Fibroblast of upper back skin (primary cell): ENCODE measurements around the gene RICTOR.

Experiments used
- DNase-seq: peaks from one replicate; pipeline ENCODE4 v3.0.0-alpha.2; 2013

The RICTOR gene

DNA sequence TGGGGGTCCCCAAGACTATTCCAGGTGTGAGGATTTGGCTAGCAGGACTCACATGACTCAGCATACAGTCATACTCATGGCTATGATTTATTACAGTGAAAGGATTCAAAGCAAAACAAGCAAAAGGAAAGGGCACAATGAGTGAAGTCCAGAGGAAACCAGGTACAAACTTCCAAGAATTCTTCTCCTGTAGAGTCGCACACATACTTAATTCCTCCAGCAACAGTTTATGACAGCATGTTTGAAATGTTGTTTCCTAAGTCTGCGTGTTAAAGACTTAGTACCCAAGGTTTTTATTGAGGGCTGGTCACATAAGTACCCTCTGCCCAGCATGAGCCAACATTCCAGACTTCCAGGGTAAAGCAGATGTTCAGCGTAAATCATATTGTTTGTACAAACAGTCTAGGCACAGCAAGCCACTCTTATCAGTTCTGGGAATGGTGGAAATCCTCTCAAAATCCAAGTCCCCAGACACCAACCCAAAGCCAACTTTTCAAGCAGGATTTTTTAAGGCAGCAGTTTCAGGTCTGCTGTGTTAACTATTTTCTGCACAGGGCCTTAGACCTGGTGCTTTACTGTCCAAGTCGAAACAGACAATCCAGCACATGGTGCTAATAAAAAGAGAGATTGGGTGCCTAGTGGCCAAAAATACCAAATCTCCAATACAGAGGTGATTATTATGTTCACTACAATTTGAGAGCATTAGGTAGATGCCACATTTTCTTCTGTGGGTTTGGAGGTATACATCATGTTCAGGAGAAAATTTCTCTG, 18.6 kb upstream of the RICTOR start:
- DNase-seq = peak; percentile 53

DNA sequence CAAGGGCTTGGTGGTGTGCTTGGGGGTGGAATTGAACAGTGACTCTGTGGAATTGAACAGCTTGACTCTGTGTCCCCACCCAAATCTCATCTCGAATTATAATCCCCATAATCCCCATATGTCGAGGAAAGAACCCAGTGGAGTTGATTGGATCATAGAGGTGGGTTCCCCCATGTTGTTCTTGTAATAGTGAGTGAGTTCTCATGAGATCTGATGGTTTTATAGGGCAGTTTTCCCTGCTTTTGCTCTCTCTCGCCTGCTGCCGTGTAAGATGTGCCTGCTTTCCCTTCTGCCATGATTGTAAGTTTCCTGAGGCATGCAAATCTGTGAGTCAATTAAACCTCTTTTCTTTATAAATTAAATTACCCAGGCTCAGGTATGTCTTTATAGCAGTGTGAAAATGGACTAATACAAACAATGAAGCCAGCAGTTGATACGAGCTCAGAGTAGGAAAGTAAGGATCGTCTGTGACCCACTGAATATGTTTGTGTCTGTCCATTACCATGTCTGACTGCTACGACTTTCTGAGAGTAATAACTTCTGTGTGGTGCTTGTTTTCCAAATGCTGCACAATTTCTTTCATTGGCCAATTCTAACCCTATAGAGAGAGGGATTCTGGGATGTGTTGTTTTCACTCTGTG, 17.9 kb upstream of the RICTOR start:
- DNase-seq = no peak

DNA sequence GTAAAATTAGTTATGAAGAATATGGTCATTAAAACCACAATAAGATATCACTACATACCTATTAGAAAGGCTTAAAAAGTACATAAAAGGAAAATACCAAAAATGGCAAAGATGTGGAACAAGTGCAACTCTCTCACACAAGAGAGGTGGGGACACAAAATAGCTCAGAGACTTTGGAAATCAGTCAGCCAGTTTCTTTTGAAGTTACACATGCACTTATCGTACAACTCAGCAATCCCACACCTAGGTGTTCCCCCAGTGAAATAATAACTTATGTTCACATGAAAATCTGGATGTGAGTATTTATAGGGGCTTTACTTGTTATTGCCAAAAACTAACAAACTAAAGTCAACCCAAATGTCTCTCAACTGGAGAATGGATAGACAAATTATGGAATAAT, 9.8 kb upstream of the RICTOR start:
- no peak for DNase-seq

DNA sequence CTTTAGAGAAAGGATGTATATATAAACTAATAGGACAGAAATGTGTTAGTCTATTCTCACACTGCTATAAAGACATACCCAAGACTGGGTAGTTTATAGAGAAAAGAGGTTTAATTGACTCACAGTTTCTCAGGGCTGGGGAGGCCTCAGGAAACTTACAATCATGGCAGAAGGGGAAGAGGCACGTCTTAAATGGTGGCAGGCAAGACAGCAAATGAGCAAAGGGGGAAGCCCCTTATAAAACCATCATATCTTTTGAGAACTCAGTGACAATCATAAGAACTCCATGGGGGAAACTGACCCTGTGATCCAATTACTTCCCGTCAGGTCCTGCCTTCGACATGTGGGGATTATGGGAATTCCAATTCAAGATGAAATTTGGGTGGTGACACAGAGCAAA, 8.8 kb upstream of the RICTOR start:
- no peak for DNase-seq

DNA sequence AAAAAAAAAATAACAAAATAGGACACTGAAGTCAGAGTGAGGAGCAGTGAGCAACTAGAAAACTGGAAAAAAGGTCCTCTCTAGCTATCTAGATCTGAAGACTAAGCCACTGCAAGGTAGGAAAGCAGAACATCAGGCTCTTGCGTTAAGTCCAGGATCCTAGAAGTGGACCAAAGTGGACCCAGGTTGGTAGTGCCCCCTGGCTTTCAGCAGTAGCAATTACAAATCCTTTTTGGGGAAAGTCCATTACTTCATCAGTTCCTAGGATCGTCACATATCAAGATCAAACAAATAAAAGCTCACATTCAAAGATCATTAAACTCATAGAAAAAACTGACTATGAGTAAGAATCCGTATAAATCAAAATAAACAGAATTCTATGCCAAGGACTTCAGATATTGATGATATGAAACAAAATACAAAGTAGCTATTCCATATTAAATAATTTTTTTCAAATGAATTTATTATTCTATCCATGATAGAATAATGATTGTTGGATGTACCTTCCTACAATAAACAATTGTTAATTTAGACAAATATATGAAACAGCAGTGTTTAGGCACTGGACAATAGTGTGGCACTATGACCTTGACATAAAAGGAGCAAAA, 6.5 kb upstream of the RICTOR start:
- DNase-seq = peak; percentile 55

DNA sequence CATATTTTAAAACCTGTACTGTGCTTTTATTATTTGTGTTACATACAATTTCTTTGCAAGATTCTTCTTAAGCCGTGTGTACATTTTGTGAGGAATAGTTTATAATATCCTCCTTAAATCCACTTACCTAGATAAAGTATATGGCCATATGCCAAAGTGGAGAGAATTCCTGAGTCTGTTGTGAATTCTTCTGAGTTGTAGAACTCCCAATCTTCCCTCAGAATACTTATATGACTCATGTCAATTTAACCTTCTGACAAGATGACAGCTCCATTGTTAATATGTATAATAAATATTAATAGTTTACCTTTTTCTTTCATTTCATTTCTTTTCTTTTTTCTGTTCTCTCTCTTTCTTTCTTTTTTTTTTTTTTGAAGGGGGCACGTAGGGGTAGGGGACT, 6.0 kb upstream of the RICTOR start:
- peak; percentile 34 for DNase-seq

DNA sequence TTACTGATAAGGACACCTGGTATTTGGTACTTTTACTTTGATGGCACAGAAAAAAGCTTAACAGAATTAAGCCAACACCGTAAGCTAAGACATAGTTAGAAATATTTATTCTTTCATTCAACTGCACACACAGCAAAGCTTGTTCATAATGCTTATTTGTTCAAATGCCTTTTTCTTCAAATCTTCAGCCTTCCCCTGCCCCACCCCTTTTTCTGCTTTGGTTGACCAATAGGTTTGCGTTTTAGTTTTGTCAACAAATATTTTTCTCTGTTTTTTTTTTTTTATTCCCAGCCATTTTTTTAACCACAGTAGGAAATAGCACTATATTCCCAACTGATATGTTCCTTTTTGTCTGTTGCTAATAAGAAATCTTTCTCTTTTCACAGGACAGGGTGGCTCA, 4.9 kb upstream of the RICTOR start:
- DNase-seq = no peak

DNA sequence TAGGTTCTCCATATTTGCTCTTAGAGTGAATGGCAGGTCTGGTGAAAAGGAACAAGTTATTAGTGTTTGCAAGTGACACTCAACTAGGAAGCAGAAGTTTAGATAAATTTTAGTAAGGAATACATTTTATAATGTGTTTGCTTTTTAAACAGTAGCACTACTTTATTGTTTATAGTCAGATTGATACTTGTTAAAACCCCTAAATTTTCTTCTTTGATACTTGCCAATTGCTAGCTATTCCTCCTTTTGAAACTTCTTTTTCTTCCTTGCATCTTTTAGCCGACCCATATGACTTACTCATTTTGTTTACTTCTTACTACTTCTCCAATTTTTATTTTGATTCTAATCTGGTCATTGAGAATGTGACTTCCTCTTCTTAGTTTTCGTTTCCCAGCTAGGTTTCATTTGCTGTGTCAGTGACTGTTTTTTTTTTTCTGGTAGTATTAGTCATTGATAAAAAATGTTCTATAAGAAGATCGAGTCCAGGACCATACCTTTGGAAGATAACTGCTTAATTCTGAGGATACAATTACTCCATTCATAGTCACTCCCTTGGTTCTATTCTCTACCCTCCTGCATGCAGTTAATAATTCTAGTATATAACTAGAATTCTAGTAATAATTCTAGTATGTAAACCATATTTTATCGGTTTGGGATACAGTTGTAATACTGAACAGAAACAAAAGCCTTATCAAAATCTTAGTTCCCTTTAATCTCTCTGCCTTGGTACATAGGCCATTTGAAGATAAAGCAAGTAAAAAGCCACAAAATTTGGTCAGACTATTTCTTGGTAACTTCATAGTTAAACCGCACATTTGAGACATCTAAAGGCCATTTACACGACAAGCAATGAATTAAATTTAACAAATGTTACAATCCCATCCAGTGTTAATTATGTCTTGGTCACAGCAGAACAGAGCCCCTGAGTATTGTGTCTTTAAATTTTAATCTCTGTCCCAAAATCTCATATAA, 2.8 kb upstream of the RICTOR start:
- peak; percentile 39 for DNase-seq

DNA sequence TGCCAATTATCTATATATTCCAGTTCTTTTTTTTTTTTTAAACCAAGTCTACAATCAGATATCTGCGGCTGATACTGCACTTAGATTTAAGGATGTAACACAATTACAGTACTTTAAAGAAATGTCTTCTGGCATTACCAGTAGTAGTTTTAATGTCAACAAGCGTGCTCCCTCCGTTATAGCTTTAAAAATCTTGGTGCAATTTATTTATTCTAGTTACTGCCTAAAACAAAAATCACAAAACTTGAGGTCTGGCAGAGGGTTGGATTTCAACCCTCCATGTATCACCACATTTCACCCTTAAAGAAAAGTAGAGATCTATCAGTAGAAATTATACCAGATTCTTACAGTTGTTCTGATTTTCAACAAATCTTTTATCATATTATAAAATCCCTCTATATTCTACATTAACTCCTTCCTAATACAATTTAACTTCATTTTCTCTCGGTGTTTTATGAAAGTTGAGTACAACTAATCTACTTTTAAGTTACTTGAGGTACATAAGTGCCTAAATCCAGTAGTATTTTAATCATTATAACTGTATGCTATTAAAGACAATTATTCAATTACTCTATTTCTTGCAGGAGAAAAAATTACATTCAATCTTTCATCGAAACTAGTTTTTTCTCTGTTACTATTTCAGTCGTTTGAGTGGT, 2.0 kb upstream of the RICTOR start:
- no peak for DNase-seq

DNA sequence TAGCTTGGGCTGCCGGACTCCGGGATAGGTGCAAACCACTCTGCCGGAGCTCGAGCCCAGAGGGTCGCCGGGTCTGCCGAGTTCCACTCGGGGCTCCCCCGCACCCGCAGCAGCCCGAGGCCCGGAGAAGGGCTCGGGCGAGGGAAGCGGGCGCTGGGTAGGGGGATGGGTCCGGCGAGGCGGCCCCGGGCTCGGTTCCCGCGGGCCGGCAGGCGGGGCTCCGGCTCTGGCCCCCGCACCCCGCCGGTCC, 507 bp downstream of the RICTOR start:
- no peak for DNase-seq

DNA sequence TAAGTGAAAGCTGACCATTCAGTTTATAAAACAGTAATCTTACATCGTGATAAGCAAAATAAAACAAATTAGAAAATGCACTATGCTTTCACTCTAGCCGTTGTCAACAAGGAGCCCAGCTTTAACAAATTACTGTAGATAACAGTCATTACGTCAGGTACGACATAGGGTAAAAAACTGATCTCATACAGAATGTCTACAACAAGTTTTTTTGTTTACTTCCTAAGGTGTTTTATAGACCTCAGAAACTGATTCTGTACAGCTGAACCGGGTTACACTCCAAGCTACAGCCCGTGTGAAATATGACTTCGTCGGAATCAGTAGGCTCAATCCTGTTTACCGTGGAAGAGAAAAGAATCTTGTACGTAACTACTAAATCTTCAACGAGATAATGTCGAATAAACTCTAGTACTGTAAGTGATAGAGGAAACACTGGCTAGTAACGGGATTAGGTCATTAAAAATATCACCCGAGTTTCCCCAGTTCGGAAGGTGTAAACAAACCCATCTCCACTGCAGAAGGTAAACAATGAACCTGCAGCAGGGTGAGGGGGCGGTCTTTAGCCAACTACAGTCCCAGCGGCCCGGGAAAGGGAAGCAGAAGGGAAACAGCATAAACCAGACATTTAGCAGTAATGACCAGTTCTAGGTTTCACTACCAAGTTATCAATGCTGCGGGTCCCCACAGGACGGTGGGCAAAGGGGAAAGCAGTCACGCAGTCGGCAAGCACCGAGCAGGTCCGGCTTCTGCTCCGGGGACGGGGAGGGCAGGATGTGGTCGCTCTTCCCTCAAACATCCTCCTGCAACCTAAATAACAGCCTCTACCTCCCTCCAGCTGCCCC, 1.1 kb downstream of the RICTOR start:
- peak; percentile 7 for DNase-seq

DNA sequence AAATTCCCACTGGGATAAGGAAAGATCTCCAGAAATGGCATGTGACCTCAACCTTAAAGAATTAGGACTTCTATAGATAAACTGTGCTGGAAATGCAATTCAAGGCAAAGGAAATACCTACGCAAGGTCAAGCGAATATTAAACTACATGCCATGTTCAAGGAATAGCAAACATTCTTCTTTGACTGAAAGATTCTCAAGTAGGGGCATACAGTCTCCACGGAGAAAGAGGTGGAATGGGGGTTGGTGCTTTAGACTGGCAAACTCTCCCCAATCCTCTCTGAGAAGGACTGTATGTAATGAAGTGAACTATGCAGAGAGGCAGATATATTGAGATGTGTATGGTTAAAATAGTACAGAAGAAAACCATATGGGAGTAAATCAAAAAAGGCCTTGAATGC, 6.1 kb downstream of the RICTOR start:
- no peak for DNase-seq

DNA sequence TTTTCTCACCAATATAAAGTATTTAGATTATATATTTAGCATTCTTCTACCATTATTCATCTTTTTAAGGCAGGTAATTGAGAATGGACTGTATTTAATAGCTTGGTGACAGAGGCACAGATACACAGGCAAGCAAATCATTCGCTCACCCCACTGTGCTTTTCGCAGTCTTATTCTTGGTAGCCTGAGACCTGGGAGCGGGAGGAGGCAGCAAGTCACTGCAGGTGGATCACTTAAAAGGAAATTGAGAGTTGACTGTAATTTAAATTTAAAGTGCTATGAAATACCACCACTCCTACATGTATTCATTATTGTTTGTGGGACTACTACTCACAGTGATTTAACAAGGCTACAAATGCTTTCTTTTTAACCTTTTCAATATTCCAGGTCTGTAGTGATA, 9.7 kb downstream of the RICTOR start:
- DNase-seq = no peak

DNA sequence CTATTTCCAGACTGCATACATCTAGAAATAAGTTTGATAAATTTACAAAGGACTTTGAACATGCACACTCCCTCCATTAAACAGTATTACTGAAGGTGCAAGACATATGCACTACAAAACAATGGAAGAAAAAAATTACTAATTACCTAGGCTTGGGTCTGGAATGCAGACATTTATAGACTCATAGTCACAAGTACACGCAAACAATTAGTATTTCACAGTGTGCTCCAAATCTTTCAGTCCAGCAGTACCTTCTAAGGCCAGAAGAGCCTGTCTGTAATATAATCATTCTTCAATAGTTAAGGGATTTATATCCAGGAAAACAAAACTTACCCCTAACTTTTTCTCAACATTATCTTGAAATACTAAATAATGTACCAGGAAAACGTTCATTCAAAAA, 11.2 kb downstream of the RICTOR start:
- DNase-seq = no peak

DNA sequence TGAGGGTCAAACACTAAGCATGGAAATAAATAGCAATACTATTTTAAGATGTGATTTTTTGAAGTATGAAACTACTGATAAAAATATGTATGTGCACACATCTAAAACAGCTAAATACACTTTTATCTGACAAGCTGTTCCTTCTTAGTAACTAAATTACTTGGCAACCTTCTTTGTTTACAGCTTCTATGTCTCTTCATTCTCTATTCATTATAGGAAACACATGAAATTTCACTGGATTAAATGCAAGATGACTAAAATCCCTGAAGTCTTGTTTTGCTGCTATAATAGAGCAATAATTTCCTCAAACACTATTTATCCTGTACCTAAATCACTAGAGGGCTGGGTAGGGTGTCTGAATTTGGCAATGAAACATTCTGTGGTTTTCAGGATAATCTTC, 11.7 kb downstream of the RICTOR start:
- DNase-seq = no peak

DNA sequence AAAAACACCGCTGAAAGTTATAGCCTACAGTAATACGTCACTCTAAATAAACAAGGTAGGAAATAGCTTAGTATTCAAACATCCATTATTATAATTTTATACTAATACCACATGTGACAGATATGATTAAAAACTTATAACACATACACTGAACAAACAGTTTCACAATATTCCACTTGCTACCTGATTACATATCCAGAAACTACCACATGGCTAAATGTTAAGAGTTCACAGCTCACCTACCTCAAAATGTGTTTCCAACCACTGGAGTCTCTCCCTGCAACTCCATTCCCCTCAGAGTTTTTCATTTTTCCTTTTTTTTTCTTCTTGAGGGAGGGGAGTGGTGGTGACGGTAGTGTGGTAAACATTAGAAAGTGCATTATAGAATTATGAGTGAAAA, 12.1 kb downstream of the RICTOR start:
- DNase-seq = no peak

DNA sequence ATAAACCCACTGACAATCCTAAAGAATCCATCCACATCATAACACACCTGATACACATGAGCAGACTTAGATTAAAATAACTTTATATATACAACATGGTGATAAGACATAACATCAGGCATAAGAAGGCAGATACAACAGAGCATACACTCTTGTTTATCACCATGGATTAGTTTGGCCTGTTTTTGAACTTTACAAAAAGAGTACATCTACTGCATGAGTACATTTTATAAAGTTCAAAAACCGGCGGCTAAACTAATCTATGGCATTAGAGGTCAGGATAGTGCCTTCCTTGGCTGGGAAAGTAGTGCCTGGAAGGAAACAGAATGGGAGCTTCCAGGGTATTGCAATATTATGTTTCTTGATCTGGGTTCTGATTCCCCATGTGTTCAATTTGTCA, 15.1 kb downstream of the RICTOR start:
- DNase-seq = no peak

DNA sequence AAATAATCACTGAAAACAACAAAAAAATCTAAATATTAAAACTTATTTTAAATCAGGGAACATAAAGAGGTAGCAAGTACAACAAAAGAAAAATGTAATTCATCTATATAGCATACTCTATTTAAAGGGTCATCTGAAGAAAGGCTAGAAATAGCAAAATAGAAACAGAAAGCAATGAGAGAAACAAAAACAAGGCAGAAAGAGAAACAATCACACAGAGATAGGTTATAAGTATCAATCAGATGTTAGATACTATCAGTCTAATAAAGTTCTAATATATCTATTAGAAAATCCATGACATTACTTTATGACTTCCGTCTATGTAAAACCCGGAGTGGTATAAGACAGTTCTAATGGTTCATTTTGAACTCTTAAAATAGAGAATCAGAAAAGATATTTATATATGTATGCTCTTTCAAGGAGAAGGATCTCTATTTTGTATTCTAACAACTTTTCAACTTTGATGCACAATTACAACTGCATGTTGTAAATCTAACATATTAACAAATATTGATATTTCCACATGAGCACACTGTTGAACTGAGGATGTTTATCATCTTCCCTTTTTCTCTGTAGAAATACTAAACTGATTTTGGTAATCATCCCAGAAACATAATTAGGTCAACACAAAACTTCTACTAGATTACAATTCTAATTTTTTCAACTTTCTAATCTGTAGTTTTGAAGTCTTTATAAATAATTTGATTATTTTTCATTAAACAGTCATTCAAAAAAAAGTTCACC, 15.8 kb downstream of the RICTOR start:
- DNase-seq = no peak

DNA sequence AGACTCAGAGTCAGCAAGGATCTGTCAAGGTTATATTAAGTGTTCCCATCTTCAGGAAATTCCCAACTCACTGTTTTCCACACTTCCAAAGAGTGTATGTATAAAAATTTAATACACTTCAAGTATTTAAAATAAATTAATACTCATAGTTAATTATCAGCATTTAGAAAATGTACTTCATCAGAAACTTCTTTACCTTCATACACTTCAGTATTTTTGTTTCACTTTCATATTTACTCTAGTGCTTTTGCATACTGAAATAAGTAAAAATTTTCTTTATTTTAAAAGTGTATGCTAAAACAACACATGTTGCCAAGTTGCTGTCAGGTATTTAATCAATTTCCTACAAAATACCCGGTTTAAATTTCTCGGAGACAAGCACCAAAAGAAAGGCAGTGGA, 16.5 kb downstream of the RICTOR start:
- no peak for DNase-seq

DNA sequence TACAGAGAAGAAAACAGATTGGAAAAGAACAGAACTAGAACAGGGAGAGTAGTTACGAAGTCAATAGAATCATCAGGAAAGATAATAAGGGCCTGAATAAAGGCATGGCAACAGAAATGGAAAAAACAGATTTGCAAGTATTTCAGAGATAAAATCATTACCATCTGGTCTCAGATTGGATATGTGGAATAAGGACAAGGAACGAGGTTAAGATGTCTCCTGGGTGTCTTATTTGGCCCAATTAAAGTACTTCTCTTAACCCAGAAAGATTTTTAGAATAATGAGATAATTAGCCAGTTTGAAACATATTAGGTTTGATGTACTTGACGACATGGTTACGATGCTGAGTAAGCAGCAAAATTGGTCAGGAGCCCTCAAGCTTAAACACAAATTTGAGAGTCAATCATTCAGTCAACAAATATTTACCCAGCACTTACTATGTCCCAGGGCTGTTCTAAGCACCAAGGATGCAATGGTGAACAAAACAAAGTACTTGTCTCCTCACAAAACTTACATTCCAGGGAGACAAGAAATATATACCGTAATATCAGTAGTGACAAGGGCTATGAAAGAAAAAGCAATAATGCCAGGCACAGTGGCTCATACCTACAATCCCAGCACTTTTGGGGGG, 18.3 kb downstream of the RICTOR start:
- DNase-seq = no peak
